Measurements from ENCODE around the gene UBA6. TPM values are rescaled to one million over a fixed set of nuclear protein-coding genes. Genes with fewer than 3 reads are reported as not detected.

Gene UBA6
- total RNA-seq, 1 donor from 2014 or later = 85.1 TPM

- Mint-ChIP-seq H3K36me3 (ENCODE audit: insufficient read depth) (peaks cover 55% of the 10 kb centered on the region), H3K27ac (no peak overlapping the region), H3K4me3 (ENCODE audit: low read depth) (no peak overlapping the region), H3K27me3 (no peaks in the 10 kb centered on the region), H3K4me1 (ENCODE audit: low read depth) (no peaks in the 10 kb centered on the region), H3K9me3 (ENCODE audit: low read depth) (peaks cover 20% of the 10 kb centered on the region)
- DNase-seq (ENCODE audit: low spot score, unreplicated experiment) = no peak
- TF ChIP-seq CTCF (IDR thresholded peaks at IDR 0.05; ENCODE audit: unreplicated experiment) = no peak
Observed at GRCh38 chr4:67616478-67616877, 84.5 kb downstream of the UBA6 start.

DNA sequence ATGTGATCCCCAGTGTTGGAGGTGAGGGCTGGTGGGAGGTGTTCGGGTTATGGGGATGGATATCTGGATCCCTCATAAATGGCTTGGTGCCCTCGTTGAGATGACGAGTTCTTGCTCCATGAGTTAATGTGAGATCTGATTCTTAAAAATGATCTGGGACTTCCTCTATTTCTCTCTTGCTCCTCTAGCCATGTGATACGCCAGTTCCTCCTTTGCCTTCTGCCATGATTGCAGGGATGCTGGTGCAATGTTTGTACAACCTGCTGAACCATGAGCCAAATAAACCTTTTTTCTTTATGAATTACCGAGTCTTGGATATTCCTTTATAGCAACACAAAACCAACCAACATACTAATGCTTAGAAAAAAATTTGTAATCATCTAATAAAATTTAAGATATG is 85.8 kb downstream of the UBA6 start:
- H3K9me3 Mint-ChIP-seq (ENCODE audit: low read depth) = peaks cover 20% of the 10 kb centered on the region
- peaks cover 47% of the 10 kb centered on the region for H3K36me3 Mint-ChIP-seq (ENCODE audit: insufficient read depth)

GRCh38 chr4:67614186-67614585 is 86.8 kb downstream of the UBA6 start:
- no peaks in the 10 kb centered on the region for H3K27me3 Mint-ChIP-seq
- no peak for TF ChIP-seq CTCF (IDR thresholded peaks at IDR 0.05; ENCODE audit: unreplicated experiment)
- no peaks in the 10 kb centered on the region for H3K4me1 Mint-ChIP-seq (ENCODE audit: low read depth)
- peaks cover 46% of the 10 kb centered on the region for H3K36me3 Mint-ChIP-seq (ENCODE audit: insufficient read depth)
- H3K9me3 Mint-ChIP-seq (ENCODE audit: low read depth) = peaks cover 24% of the 10 kb centered on the region
- no peak for DNase-seq (ENCODE audit: low spot score, unreplicated experiment)
- H3K27ac Mint-ChIP-seq = no peak overlapping the region
- no peak overlapping the region for H3K4me3 Mint-ChIP-seq (ENCODE audit: low read depth)

More for the DNA sequence above, 85.8 kb downstream of the UBA6 start:
- H3K4me3 Mint-ChIP-seq (ENCODE audit: low read depth) = no peak overlapping the region
- H3K4me1 Mint-ChIP-seq (ENCODE audit: low read depth) = no peaks in the 10 kb centered on the region
- no peak overlapping the region for H3K27ac Mint-ChIP-seq
- no peak for DNase-seq (ENCODE audit: low spot score, unreplicated experiment)
- H3K27me3 Mint-ChIP-seq = no peaks in the 10 kb centered on the region
- no peak for TF ChIP-seq CTCF (IDR thresholded peaks at IDR 0.05; ENCODE audit: unreplicated experiment)

DNA sequence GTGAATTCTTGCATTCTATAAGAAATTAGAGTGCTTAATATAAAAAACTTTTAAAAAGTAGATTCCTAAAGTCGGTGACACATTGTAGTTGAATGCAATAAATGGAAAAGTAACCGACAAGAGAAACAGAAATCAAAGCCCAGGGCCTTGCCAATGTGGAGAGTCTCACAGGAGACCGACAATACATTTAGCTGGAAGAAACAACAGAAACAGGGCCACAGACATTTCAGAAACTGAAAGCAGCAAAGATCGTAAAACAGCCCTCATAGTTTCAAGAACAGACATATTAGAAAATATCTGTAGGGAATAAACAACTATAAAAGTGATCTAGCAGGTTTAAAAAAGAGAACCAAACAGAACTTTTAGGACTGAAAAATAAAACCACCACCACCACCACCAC is 92.9 kb downstream of the UBA6 start:
- H3K27ac Mint-ChIP-seq = no peak overlapping the region
- peaks cover 4% of the 10 kb centered on the region for H3K4me1 Mint-ChIP-seq (ENCODE audit: low read depth)
- no peak for DNase-seq (ENCODE audit: low spot score, unreplicated experiment)
- H3K36me3 Mint-ChIP-seq (ENCODE audit: insufficient read depth) = peaks cover 12% of the 10 kb centered on the region
- H3K4me3 Mint-ChIP-seq (ENCODE audit: low read depth) = no peak overlapping the region
- no peaks in the 10 kb centered on the region for H3K27me3 Mint-ChIP-seq
- TF ChIP-seq CTCF (IDR thresholded peaks at IDR 0.05; ENCODE audit: unreplicated experiment) = no peak
- peaks cover 4% of the 10 kb centered on the region for H3K9me3 Mint-ChIP-seq (ENCODE audit: low read depth)

DNA sequence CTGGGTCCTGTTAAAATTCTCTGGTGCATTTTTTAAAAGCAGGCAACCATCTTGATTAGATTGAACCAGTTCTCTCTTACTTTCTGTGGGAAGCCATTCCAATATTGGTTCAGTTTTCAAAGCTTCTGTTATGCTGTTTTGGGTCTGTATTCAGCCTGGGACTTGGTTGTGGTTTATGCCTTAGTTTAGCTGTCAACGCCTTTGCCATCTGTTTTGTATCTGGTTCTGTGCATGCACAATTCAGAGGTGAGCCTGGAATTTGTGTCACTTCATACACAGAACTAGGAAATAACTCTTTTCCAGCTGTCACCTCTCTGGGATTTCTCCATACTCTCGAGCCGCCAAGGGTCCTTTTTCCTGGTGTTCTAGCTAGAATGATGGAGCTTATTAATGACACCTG is 96.2 kb downstream of the UBA6 start:
- H3K9me3 Mint-ChIP-seq (ENCODE audit: low read depth) = peaks cover 15% of the 10 kb centered on the region
- TF ChIP-seq CTCF (IDR thresholded peaks at IDR 0.05; ENCODE audit: unreplicated experiment) = no peak
- H3K4me1 Mint-ChIP-seq (ENCODE audit: low read depth) = peaks cover 4% of the 10 kb centered on the region
- no peak for DNase-seq (ENCODE audit: low spot score, unreplicated experiment)
- no peak overlapping the region for H3K27ac Mint-ChIP-seq
- no peaks in the 10 kb centered on the region for H3K27me3 Mint-ChIP-seq
- no peak overlapping the region for H3K4me3 Mint-ChIP-seq (ENCODE audit: low read depth)
- H3K36me3 Mint-ChIP-seq (ENCODE audit: insufficient read depth) = peaks cover 5% of the 10 kb centered on the region
